Activated CD4-positive, alpha-beta T cell treated with anti-CD3 and anti-CD28 coated beads for 24 hours (primary cell): ENCODE measurements around the gene CAV1.

Experiments used
- DNase-seq, 2 donors: peaks; one replicate each; pipeline ENCODE4 v3.0.0-alpha.2; 2020; ENCODE audit warnings: low read depth in 2 of 2

CAV1 gene

GRCh38 chr7:116557066-116557585 lies 32.3 kb downstream of the CAV1 start:
- no peak for DNase-seq

- no peak for DNase-seq
These were observed 33.1 kb downstream of the CAV1 start for GRCh38 chr7:116557901-116558300.

- no peak for DNase-seq
These were observed 35.5 kb downstream of the CAV1 start for GRCh38 chr7:116560021-116560970.

- DNase-seq, result no peak
These were observed 37.1 kb downstream of the CAV1 start for GRCh38 chr7:116561697-116562483.

GRCh38 chr7:116562529-116563121 lies 37.8 kb downstream of the CAV1 start:
- DNase-seq, result no peak

- DNase-seq, result no peak
These were observed 41.1 kb downstream of the CAV1 start for GRCh38 chr7:116565981-116566380.

GRCh38 chr7:116566666-116567065 lies 41.8 kb downstream of the CAV1 start:
- DNase-seq, result no peak

GRCh38 chr7:116569737-116570136 lies 44.9 kb downstream of the CAV1 start:
- DNase-seq, result no peak

GRCh38 chr7:116570306-116570705 lies 45.5 kb downstream of the CAV1 start:
- no peak for DNase-seq

- no peak for DNase-seq
These were observed 46.2 kb downstream of the CAV1 start for GRCh38 chr7:116571037-116571436.

- DNase-seq, result no peak
These were observed 46.7 kb downstream of the CAV1 start for GRCh38 chr7:116571552-116571951.

- DNase-seq, result no peak
These were observed 47.2 kb downstream of the CAV1 start for GRCh38 chr7:116572036-116572435.

GRCh38 chr7:116573541-116573940 lies 48.7 kb downstream of the CAV1 start:
- DNase-seq, result no peak

GRCh38 chr7:116574025-116574822 lies 49.4 kb downstream of the CAV1 start:
- DNase-seq, result no peak

- no peak for DNase-seq
These were observed 51.0 kb downstream of the CAV1 start for GRCh38 chr7:116575853-116576252.

- DNase-seq, result no peak
These were observed 51.8 kb downstream of the CAV1 start for GRCh38 chr7:116576350-116577319.

GRCh38 chr7:116577320-116577871 lies 52.6 kb downstream of the CAV1 start:
- no peak for DNase-seq

- DNase-seq, result no peak
These were observed 53.7 kb downstream of the CAV1 start for GRCh38 chr7:116578526-116578925.

GRCh38 chr7:116579322-116579721 lies 54.5 kb downstream of the CAV1 start:
- DNase-seq, result no peak

GRCh38 chr7:116579835-116580234 lies 55.0 kb downstream of the CAV1 start:
- no peak for DNase-seq
